Neutrophil (primary cell): ENCODE results near the gene HDHD5.

Experiments
- H3K27ac ChIP-seq: fragments of 200-600 bp; sonication (generic); 2 replicates; pipeline ENCODE4 v1.5.1; 2016; ENCODE audit warnings: mild to moderate bottlenecking, moderate library complexity
- H3K27me3 ChIP-seq: fragments of 200-600 bp; sonication (generic); 2 replicates; pipeline ENCODE4 v1.6.0; 2016; ENCODE audit warnings: mild to moderate bottlenecking
- H3K36me3 ChIP-seq: fragments of 200-600 bp; sonication (generic); 2 replicates; pipeline ENCODE4 v1.5.1; 2017
- H3K4me1 ChIP-seq, 2 experiments: fragments of 200-600 bp in 1 of 2; sonication (generic) in 1 of 2; 1 replicate in 1 of 2; 2 replicates in 1 of 2; pipeline versions ENCODE4 v1.5.1 to v1.6.1; 2013 to 2016; ENCODE audit warnings: low read depth in 1 of 2, low read length in 1 of 2, mild to moderate bottlenecking in 1 of 2, moderate library complexity in 1 of 2; ENCODE audit not compliant: control insufficient read depth in 1 of 2, insufficient read depth in 1 of 2
- H3K4me3 ChIP-seq, 2 experiments: fragments of 200-600 bp in 1 of 2; sonication (generic) in 1 of 2; 1 replicate in 1 of 2; 2 replicates in 1 of 2; pipeline ENCODE4 v1.5.1; 2013 to 2016; ENCODE audit warnings: low read depth in 1 of 2, low read length in 1 of 2, mild to moderate bottlenecking in 1 of 2, moderate library complexity in 1 of 2
- H3K9me3 ChIP-seq: fragments of 200-600 bp; sonication (generic); 2 replicates; pipeline ENCODE4 v1.5.1; 2016
- CTCF ChIP-seq: fragments of 200-600 bp; sonication (generic); IDR thresholded peaks from 2 replicates; pipeline ENCODE4 v1.5.1; 2016; ENCODE audit warnings: antibody characterized with exemption

The HDHD5 gene

GRCh38 chr22:17096071-17096470, 63.0 kb downstream of the HDHD5 start:
- no peaks in the 10 kb centered on the region for H3K27me3 ChIP-seq
- H3K36me3 ChIP-seq: peaks cover 65% of the 10 kb centered on the region
- no peaks in the 10 kb centered on the region for H3K9me3 ChIP-seq
- peaks cover 99 to 100% of the 10 kb centered on the region in 2 experiments for H3K4me1 ChIP-seq
- no peak for TF ChIP-seq CTCF
- H3K4me3 ChIP-seq: peak overlapping the region; percentile 60 to 65
- peak overlapping the region; percentile 85 for H3K27ac ChIP-seq

GRCh38 chr22:17095538-17095937, 63.5 kb downstream of the HDHD5 start:
- H3K4me1 ChIP-seq: peaks cover 99 to 100% of the 10 kb centered on the region in 2 experiments
- H3K4me3 ChIP-seq: peak overlapping the region; percentile 60 to 65
- no peak for TF ChIP-seq CTCF
- H3K27me3 ChIP-seq: no peaks in the 10 kb centered on the region
- no peaks in the 10 kb centered on the region for H3K9me3 ChIP-seq
- H3K36me3 ChIP-seq: peaks cover 60% of the 10 kb centered on the region
- peak overlapping the region; percentile 85 for H3K27ac ChIP-seq

GRCh38 chr22:17093081-17093480, 66.0 kb downstream of the HDHD5 start:
- Histone ChIP-seq H3K9me3 (no peaks in the 10 kb centered on the region), H3K36me3 (peaks cover 51% of the 10 kb centered on the region), H3K4me3 (peak overlapping the region; percentile 4 to 9), H3K4me1 (peaks cover 99 to 100% of the 10 kb centered on the region in 2 experiments), H3K27ac (peak overlapping the region; percentile 98), H3K27me3 (no peaks in the 10 kb centered on the region)
- TF ChIP-seq CTCF: no peak

- Histone ChIP-seq H3K9me3 (no peaks in the 10 kb centered on the region), H3K4me1 (peaks cover 88 to 99% of the 10 kb centered on the region in 2 experiments), H3K27me3 (no peaks in the 10 kb centered on the region), H3K27ac (peak overlapping the region; percentile 98), H3K4me3 (peak overlapping the region in 1 of 2 experiments; percentile 30), H3K36me3 (peaks cover 42% of the 10 kb centered on the region)
- TF ChIP-seq CTCF: no peak
Measured at GRCh38 chr22:17091851-17092250, 67.2 kb downstream of the HDHD5 start.

- Histone ChIP-seq H3K9me3 (no peaks in the 10 kb centered on the region), H3K27ac (peak overlapping the region; percentile 98), H3K27me3 (no peaks in the 10 kb centered on the region), H3K4me3 (peak overlapping the region; percentile 28 to 31), H3K4me1 (peaks cover 75 to 93% of the 10 kb centered on the region in 2 experiments), H3K36me3 (peaks cover 31% of the 10 kb centered on the region)
- TF ChIP-seq CTCF: no peak
Measured at GRCh38 chr22:17090550-17090949, 68.5 kb downstream of the HDHD5 start.
